Measurements from ENCODE around the gene UBQLN1. TPM values are rescaled to one million over a fixed set of nuclear protein-coding genes. Genes with fewer than 3 reads are reported as not detected.
"Not testable (repeated sequence)": the region's sequence is repeated elsewhere in the genome, so short reads cannot be mapped to it uniquely, and the experiment has no call there.

Gene UBQLN1
- polyA plus RNA-seq, 5 donors, result 81.5 to 98.1 (median 93.9) TPM

DNA sequence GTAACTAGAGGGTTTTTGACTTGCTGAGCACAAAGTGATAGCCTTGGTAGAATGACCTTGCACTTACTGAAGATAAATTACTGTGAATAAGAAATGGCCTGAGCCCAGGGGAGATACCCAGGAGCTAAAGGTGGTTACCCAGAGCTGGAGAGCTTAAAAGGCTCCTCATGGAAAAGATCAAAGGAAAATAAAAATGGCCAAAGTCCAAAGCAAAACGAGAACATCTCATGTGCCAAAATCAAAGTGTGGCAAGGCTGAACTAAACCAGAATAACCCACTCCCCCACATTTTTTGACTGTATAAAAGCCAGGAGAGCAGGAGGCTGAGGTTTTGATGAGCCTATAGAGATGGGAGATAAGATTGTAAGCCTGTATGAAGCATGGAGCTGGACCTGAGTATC, 70.4 kb downstream of the UBQLN1 start:
- no peak for DNase-seq

DNA sequence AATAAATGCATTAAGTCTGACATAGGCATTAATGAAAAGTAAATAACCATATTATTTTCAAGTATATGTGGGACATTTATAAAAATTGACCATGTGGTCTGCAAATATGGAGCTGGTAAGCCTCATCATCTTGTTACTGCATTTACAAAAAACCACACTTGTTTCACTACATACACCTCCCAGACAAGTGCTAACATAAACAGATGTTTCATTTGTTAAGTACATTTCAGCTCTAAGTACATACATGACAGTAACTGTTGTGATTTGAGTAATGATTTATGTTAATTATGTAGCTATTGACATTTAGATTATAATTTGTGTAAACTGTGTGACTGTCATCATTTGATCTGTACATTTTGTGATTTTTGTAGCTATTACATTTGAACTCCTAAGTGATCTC, 70.9 kb downstream of the UBQLN1 start:
- DNase-seq, result no peak

DNA sequence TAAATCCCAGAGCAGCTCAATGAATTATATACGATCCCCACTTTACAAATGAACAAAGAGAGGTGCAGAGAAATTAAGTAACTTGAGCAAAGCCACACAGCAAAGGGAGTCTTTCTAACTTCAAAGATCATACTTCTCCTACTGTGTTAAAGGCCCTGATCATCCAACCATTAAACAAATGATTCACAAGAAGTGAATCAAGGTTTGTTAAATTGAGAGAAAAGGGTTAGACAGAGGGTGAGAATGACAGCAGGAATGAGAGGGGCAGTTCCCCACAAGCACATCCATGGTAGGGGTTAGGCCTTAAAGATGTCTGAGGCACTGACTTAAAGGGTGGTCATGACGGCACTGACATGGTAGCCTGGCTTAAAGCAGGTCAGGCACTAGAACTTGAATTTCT, 74.1 kb downstream of the UBQLN1 start:
- no peak for DNase-seq

GRCh38 chr9:83633255-83633654, 74.5 kb downstream of the UBQLN1 start:
- DNase-seq, result no peak

- DNase-seq, result no peak
Measured at GRCh38 chr9:83630938-83631457, 76.8 kb downstream of the UBQLN1 start.

DNA sequence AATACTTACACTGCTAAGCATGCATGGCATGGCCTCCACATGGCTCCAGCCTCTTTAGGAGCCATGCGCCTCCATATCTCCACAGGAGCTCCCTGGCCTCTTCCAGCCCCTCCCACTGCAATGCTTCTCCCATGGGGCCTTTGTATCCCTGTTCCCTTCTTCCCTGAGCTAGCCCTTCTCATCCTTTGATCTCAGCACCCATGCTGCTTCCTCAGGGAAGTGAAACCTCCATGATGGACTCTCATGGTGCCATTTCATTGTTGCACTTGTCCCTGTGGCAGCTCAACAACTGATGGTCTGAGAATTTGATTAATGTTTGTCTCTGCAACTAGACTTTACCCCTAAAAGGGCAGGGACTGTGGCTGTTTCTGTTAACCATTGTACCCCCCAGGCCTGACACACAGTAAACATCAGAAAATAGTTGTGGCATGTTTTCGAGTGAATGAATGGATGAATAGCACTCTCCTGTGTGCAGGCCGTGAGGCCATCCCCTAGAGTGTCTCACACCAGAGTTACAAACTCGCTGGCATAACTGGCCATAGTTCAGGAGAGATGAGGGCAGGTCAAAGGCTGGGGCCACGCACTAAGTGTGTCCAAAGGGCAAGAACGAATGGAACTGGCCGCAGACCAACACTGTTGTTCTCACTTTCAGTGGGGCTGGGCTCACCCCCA, 78.2 kb downstream of the UBQLN1 start:
- DNase-seq, result no peak

DNA sequence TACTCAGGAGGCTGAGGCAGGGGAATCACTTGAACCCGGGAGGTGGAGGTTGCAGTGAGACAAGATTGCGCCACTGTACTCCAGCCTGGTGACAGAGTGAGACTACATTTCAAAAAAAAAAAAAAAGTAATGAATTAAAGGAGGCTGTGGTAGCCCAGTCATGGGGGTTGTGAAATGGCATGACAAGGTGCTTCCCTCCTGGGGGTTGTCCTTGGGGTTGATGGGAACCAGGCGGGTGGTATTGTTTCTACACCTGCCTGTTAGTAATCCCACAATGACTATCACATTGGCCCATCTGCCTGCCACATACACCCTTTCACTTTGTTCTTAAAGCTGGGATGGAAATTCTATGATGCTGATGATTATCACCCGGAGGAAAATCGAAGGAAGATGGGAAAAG, 79.2 kb downstream of the UBQLN1 start:
- no peak for DNase-seq

DNA sequence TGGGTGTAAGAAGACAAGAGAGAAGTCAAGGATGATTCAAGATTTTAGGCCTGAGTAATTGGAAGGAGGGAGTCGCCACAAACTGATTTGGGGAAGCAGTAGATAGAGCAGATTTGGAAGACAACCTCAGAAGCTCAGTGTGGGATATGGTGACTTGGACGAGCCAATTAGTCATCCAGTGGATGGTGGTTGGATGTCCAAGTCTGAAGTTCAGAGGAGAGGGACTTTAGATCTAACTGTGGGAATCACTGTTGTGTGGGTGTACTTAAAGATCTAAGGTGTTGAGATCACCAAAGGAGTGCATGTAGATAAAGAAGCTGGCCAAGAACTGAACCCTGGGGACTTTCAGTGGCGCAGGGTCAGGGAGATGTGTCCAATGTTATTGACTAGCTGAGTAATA, 82.6 kb downstream of the UBQLN1 start:
- DNase-seq, result no peak

GRCh38 chr9:83623679-83624076, 84.1 kb downstream of the UBQLN1 start:
- peak in 1 of 2 donors; percentile 17 for DNase-seq

- peak; percentile 59 to 60 for DNase-seq
Measured at GRCh38 chr9:83622939-83623678, 84.6 kb downstream of the UBQLN1 start, which contains the start of gene IDNK. Gene IDNK (plus strand): TSS chr9:83623143. CDS start chr9:83623172, 29 bp downstream.

GRCh38 chr9:83622433-83622938, 85.3 kb downstream of the UBQLN1 start:
- DNase-seq, result no peak

- DNase-seq, result peak; percentile 27 to 50
Measured at GRCh38 chr9:83620841-83621636, 86.7 kb downstream of the UBQLN1 start.

DNA sequence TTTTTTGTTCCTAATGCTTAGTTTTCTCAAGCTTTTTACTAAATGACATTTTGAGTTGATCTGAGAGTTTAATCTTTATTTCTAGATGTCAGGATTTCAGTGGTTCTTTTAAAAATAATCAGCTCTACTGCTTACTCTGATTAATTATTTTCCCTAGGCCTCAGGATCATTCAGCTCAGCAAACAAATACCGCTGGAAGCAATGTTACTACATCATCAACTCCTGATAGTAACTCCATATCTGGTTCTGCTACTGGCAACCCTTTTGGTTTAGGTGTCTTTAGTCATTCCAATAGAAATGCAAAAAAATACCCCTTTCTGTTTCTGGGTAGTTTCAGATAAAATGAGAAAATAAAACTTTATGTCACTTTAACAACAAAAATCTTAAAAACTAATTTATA, 90.5 kb downstream of the UBQLN1 start:
- DNase-seq, result no peak

DNA sequence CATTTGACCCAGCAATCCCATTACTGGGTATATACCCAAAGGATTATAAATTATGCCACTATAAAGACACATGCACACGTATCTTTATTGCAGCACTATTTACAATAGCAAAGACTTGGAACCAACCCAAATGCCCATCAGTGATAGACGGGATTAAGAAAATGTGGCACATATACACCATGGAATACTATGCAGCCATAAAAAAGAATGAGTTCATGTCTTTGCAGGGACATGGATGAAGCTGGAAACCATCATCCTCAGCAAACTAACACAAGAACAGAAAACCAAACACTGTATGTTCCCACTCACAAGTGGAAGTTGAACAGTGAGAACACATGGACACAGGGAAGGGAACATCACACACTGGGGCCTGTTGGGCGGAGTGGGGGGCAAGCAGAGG, 94.5 kb downstream of the UBQLN1 start:
- not testable (repeated sequence) for DNase-seq

Other genes with a start within 250 kb of the UBQLN1 start
- 1 to 10 TPM; 2.2 to 2.9 (median 2.5) TPM for gene FRMD3, start 169.6 kb downstream of the UBQLN1 start, polyA plus RNA-seq (ENCODE audit: insufficient read depth in 1 of 5, insufficient read length in 5 of 5, low replicate concordance in 1 of 5)
- 1 to 10 TPM; 4.8 to 7.3 (median 6.2) TPM for gene IDNK, start 84.8 kb downstream of the UBQLN1 start, polyA plus RNA-seq (ENCODE audit: insufficient read depth in 1 of 5, insufficient read length in 5 of 5, low replicate concordance in 1 of 5)
- gene GKAP1, start 109.8 kb upstream of the UBQLN1 start, polyA plus RNA-seq (ENCODE audit: insufficient read depth in 1 of 5, insufficient read length in 5 of 5, low replicate concordance in 1 of 5), result 10 to 100 TPM; 12.4 to 17.1 (median 15.9) TPM
- 10 to 100 TPM; 12.9 to 22.5 (median 21.0) TPM for gene KIF27, start 213.5 kb upstream of the UBQLN1 start, polyA plus RNA-seq (ENCODE audit: insufficient read depth in 1 of 5, insufficient read length in 5 of 5, low replicate concordance in 1 of 5)